GM23338 (cell line): Measurements from ENCODE around the gene ZNF358.

Experiments used
- CREB1 ChIP-seq: fragments of 250-450 bp; sonication (Bioruptor Pico); IDR thresholded peaks from 2 replicates; pipeline ENCODE4 v1.5.0; 2020; ENCODE audit warnings: low read depth, mild to moderate bottlenecking, moderate library complexity
- CTCF ChIP-seq, 2 experiments: fragments of 200-600 bp in 1 of 2; sonication (generic) in 1 of 2; conservative IDR thresholded peaks; 2 replicates each; pipeline versions ENCODE4 v1.5.1 to v1.6.1; 2016 to 2017; ENCODE audit warnings: antibody characterized with exemption in 2 of 2, low read depth in 2 of 2, mild to moderate bottlenecking in 2 of 2, moderate library complexity in 1 of 2
- ETS1 ChIP-seq: IDR thresholded peaks from 2 replicates; pipeline ENCODE4 v1.6.1; 2016; ENCODE audit warnings: antibody characterized with exemption
- EZH2 ChIP-seq: fragments of 200-600 bp; sonication (generic); IDR thresholded peaks from one replicate; pipeline ENCODE4 v1.8.0; 2017; ENCODE audit warnings: antibody characterized with exemption, mild to moderate bottlenecking, low read depth; ENCODE audit not compliant: unreplicated experiment
- EZH2phosphoT487 ChIP-seq: fragments of 200-600 bp; sonication (generic); IDR thresholded peaks from one replicate; pipeline ENCODE4 v1.8.1; 2018; ENCODE audit warnings: antibody characterized with exemption; ENCODE audit not compliant: unreplicated experiment
- JUNB ChIP-seq: IDR thresholded peaks from one replicate; pipeline ENCODE4 v1.6.1; 2016; ENCODE audit warnings: antibody characterized with exemption; ENCODE audit not compliant: unreplicated experiment
- POLR2AphosphoS5 ChIP-seq: IDR thresholded peaks from 2 replicates; pipeline ENCODE4 v1.6.1; 2016; ENCODE audit warnings: antibody characterized with exemption, low read depth
- REST ChIP-seq: IDR thresholded peaks from one replicate; pipeline ENCODE4 v1.6.1; 2018; ENCODE audit warnings: antibody characterized with exemption; ENCODE audit not compliant: unreplicated experiment
- STAT1 ChIP-seq: IDR thresholded peaks from one replicate; pipeline ENCODE4 v1.6.1; 2016; ENCODE audit warnings: antibody characterized with exemption; ENCODE audit not compliant: unreplicated experiment
- ZNF114 ChIP-seq: fragments of 250-450 bp; sonication (Bioruptor Pico); IDR thresholded peaks from 2 replicates; pipeline ENCODE4 v1.5.0; 2020; ENCODE audit warnings: mild to moderate bottlenecking, moderate library complexity
- ZNF462 ChIP-seq: fragments of 250-450 bp; sonication (Bioruptor Pico); IDR thresholded peaks from 2 replicates; pipeline ENCODE4 v1.5.0; 2020; ENCODE audit warnings: mild to moderate bottlenecking, moderate library complexity

GRCh38 chr19:7565332-7565731, 49.4 kb downstream of the ZNF358 start:
- TF ChIP-seq CTCF (conservative IDR thresholded peaks at IDR 0.05; ENCODE audit: low read depth in 2 of 2): no peak
- no peak for TF ChIP-seq POLR2AphosphoS5
- TF ChIP-seq REST: no peak
- no peak for TF ChIP-seq EZH2
- TF ChIP-seq STAT1: no peak
- no peak for TF ChIP-seq EZH2phosphoT487
- no peak for TF ChIP-seq CREB1 (CRISPR knock-in tag)
- no peak for TF ChIP-seq JUNB
- no peak for TF ChIP-seq ZNF462 (CRISPR knock-in tag)
- TF ChIP-seq ZNF114 (CRISPR knock-in tag): no peak
- TF ChIP-seq ETS1: no peak
